ENCODE results near the gene ARHGAP32. TPM values are rescaled to one million over a fixed set of nuclear protein-coding genes. Genes with fewer than 3 reads are reported as not detected.

Gene ARHGAP32
- total RNA-seq, 1 donor from 2014 or later = 4.2 TPM

GRCh38 chr11:128931668-128932067 is 260.5 kb downstream of the ARHGAP32 start:
- TF ChIP-seq CTCF (conservative IDR thresholded peaks at IDR 0.05; ENCODE audit: low read depth, low read length) = no peak
- H3K4me3 ChIP-seq (ENCODE audit: low read depth, low read length) = no peak overlapping the region
- DNase-seq (ENCODE audit: low read depth) = no peak

- no peak for TF ChIP-seq CTCF (conservative IDR thresholded peaks at IDR 0.05; ENCODE audit: low read depth, low read length)
- no peak for DNase-seq (ENCODE audit: low read depth)
- no peak overlapping the region for H3K4me3 ChIP-seq (ENCODE audit: low read depth, low read length)
Observed at GRCh38 chr11:128931066-128931465, 261.1 kb downstream of the ARHGAP32 start.

GRCh38 chr11:128929991-128930390 is 262.1 kb downstream of the ARHGAP32 start:
- DNase-seq (ENCODE audit: low read depth) = no peak
- H3K4me3 ChIP-seq (ENCODE audit: low read depth, low read length) = no peak overlapping the region

GRCh38 chr11:128929468-128929867 is 262.7 kb downstream of the ARHGAP32 start:
- no peak overlapping the region for H3K4me3 ChIP-seq (ENCODE audit: low read depth, low read length)
- DNase-seq (ENCODE audit: low read depth) = no peak
- TF ChIP-seq CTCF (conservative IDR thresholded peaks at IDR 0.05; ENCODE audit: low read depth, low read length) = no peak

More at GRCh38 chr11:128929991-128930390, 262.1 kb downstream of the ARHGAP32 start:
- TF ChIP-seq CTCF (conservative IDR thresholded peaks at IDR 0.05; ENCODE audit: low read depth, low read length) = no peak

- DNase-seq (ENCODE audit: low read depth) = no peak
- TF ChIP-seq CTCF (conservative IDR thresholded peaks at IDR 0.05; ENCODE audit: low read depth, low read length) = no peak
- no peak overlapping the region for H3K4me3 ChIP-seq (ENCODE audit: low read depth, low read length)
Observed at GRCh38 chr11:128928400-128928799, 263.7 kb downstream of the ARHGAP32 start.

GRCh38 chr11:128927683-128928336 is 264.3 kb downstream of the ARHGAP32 start:
- H3K4me3 ChIP-seq (ENCODE audit: low read depth, low read length) = no peak overlapping the region
- no peak for TF ChIP-seq CTCF (conservative IDR thresholded peaks at IDR 0.05; ENCODE audit: low read depth, low read length)
- no peak for DNase-seq (ENCODE audit: low read depth)

- no peak for DNase-seq (ENCODE audit: low read depth)
- H3K4me3 ChIP-seq (ENCODE audit: low read depth, low read length) = no peak overlapping the region
- no peak for TF ChIP-seq CTCF (conservative IDR thresholded peaks at IDR 0.05; ENCODE audit: low read depth, low read length)
Observed at GRCh38 chr11:128927108-128927461, 265.0 kb downstream of the ARHGAP32 start.

All from epithelial cell of proximal tubule (primary cell).